Measurements from ENCODE around the gene RNF43.

RNF43 gene

GRCh38 chr17:58417300-58418092 is at the start of gene RNF43:
TSS of gene RNF43 (minus strand) at chr17:58417534. CDS start at chr17:58415577, 1,957 bp downstream.
- DNase-seq (ENCODE audit: low read depth in 4 of 4, low spot score in 1 of 4): peak; percentile 59 to 86 (median 68)

- DNase-seq (ENCODE audit: low read depth in 4 of 4, low spot score in 1 of 4): no peak
Measured at GRCh38 chr17:58455491-58455890, 38.2 kb upstream of the RNF43 start.

- DNase-seq (ENCODE audit: low read depth in 4 of 4, low spot score in 1 of 4): no peak
Measured at GRCh38 chr17:58452738-58453137, 35.4 kb upstream of the RNF43 start.

DNA sequence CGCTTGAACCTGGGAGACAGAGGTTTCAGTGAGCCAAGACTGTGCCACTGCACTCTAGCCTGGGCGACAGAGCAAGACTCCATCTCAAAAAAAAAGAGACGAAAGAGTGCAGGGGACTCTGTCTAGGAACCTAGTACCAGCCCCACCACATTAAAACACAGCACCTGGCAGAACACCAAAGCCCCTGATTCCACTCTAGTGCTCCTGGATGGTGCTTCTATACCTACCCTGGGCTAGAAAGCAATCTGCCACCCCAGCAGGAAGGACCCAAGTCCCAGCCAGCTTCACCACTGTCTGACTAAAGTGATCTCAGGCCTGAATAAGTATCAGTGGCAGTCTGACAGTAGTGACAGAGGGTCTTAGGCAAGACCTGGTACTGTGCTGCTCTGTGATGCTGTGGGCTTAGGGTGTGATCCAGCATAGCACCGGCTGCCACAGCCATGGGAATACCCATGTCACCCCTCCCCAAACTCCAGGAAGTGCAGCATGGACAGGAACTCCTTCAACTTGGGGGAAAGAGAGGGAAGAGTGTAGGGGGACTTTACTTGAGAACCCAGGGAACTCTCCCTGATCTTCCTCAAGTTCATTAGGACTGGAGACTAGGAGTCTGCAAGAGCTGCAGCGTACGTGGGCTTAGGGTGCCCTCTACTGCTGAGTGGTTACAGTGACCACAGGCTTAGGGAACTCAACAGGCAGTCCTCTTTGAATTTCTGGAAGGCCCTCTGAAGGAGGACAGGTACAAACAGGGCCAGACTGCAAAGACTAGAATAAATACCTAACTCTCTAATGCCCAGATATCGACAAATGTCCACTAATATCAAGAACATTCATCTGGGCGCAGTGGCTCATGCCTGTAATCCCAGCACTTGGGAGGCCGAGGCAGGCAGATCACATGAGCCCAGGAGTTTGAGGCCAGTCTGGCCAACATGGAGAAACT is 30.0 kb upstream of the RNF43 start:
- DNase-seq (ENCODE audit: low read depth in 4 of 4, low spot score in 1 of 4): peak; percentile 11 to 45 (median 31)

DNA sequence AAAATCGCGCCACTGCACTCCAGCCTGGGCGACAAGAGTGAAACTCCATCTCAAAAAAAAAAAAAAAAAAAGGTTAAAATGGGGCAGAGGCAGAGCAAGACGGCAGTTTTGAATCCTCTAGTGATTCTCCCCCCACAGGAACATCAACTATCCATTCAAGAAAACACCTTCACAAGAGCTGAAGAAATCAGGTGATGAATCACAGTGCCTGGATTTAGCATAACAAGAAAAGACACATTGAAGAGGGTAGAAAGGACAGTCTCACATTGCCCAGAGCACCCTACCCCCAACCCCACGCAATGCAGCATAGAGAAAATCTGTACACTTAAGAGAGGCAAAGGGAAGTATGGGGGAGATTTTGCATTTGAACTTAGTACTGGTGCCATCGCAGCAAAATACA is 28.8 kb upstream of the RNF43 start:
- no peak for DNase-seq (ENCODE audit: low read depth in 4 of 4, low spot score in 1 of 4)

- DNase-seq (ENCODE audit: low read depth in 4 of 4, low spot score in 1 of 4): no peak
Measured at GRCh38 chr17:58436805-58437239, 19.5 kb upstream of the RNF43 start.

DNA sequence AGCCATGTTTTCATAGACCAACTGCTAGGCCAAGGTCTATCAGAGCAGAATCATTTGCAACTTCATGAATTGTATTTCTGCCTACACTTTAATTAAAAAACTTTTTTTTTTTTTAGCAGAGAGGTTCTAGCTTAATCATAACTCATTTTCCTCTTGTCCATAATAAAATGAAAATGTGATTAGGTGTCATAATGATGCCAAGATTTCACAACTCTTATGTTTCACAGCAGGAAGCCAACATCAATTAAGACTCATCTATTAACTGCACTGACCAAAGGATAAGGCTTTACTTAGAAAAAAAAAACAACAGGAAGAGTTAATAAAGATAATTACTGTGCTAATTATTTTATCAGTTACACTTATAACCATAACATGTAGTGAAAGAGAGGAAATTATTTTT is 18.9 kb upstream of the RNF43 start:
- DNase-seq (ENCODE audit: low read depth in 4 of 4, low spot score in 1 of 4): no peak

DNA sequence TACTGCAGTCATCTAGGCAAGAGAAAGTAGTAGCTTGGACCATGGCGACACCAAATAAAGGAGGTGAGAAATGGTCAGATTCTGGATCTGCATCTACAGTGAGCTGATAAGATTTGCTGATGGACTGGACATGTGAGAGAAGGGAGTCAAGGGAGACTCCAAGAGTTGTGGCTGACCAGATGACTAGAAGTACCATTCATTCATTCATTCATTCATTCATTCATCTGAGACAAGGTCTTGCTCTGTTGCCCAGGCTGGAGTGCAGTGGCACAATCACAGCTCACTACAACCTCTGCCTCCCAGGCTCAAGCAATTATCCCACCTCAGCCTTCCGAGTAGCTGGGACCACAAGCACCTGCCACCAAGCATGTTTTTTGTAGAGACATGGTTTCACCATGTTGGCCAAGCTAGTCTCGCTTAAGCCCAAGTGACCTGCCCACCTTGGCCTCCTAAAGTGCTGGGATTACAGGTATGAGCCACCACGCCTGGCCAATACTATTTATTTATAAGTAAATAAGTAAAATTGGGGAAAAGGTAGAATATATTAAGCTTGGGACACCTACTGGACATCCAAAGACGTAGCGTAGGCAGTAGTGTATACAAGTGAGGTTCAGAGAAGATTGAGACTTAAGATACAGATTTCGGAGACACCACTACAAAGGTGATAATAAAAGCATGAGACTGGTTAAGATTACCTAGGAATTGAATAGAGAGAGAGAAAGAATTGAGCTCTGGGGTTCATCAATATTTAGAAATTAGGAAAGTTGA is 15.7 kb upstream of the RNF43 start:
- no peak for DNase-seq (ENCODE audit: low read depth in 4 of 4, low spot score in 1 of 4)

- DNase-seq (ENCODE audit: low read depth in 4 of 4, low spot score in 1 of 4): no peak
Measured at GRCh38 chr17:58427807-58428206, 10.5 kb upstream of the RNF43 start.

DNA sequence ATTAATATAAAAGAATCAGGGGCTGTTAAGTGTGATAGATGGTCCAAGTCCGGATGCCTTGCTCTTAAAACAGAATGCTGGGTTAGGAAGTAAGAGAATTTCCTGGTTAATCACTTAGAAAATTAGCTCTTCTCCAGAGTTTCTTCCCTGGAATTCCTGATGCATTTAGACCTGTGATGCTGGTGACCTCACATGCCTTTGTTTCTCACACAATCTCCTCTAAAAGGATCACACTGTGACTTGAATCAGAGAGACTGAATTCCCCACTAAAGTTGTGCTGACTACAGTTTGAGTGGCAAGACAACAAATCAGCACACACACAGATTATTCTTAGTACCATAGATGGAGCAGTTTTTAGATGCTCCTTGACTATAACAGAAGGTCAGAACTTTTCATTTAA is 4.4 kb upstream of the RNF43 start:
- no peak for DNase-seq (ENCODE audit: low read depth in 4 of 4, low spot score in 1 of 4)

- no peak for DNase-seq (ENCODE audit: low read depth in 4 of 4, low spot score in 1 of 4)
Measured at GRCh38 chr17:58420827-58421226, 3.5 kb upstream of the RNF43 start.

- no peak for DNase-seq (ENCODE audit: low read depth in 4 of 4, low spot score in 1 of 4)
Measured at GRCh38 chr17:58416937-58417299, 416 bp downstream of the RNF43 start.

DNA sequence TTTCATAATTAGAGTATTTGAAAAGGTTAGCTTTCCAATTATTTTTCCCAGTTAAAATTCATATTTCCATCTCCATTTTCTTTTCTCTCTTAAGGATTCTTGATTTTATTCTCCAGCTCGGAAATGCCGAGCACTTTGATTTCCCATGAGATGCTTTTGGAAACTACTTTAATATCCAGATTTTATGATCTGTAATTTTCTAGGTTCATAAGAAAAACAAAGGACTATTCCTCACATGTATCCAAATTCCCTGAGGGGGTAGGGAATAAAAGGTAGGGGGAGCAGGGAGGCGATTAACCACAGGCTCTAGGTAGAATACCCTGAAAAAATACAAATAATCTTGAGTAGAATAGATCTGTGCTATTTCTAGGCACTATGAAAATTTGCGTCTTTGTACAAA is 938 bp downstream of the RNF43 start:
- no peak for DNase-seq (ENCODE audit: low read depth in 4 of 4, low spot score in 1 of 4)

DNA sequence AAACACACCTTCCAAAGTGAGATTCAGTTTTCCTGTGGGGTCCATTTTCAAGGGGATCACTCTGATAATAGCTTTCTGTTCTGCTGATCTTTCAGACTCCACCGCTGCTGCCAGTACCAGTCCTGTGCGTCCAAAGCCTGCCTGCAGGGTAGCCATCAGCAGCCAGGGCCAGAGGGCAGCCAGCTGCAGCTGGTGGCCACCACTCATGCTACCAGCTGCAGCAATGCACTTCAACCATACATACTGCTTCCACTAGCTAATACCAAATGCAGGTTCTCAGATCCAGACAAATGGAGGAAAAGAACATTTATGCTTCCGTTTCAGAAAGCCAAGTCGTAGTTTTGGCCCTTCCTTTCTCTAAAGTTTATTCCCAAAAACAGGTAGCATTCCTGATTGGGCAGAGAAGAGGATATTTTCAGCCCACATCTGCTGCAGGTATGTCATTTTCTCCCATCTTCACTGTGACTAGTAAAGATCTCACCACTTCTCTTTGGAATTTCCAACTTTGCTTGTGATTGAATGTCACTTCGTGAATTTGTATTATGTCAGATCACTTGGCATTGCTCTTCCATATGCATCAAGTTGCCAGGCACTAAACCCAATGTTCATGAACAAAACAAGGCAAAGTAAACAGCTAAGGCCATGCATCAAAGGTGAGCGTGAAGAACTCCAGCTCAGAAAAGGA is 1.8 kb downstream of the RNF43 start:
- no peak for DNase-seq (ENCODE audit: low read depth in 4 of 4, low spot score in 1 of 4)

DNA sequence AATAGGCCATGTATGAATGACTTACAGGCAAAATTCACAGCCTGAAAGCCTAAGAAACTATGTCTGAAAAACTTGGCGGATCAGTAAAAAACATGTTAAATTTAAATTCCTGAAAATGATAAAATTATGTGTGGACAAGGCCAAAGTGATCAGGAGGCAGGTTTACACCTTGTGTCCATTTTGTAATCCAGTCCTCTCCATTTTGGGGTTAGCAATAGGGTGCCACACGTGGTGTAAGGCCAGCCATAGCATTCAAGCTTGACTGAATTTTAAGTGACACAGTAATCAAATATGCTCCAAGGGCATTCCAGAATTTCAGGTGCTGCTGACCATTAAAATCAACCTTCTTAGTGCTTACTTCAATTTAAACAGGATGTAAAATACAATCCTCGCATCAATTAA is 2.7 kb downstream of the RNF43 start:
- DNase-seq (ENCODE audit: low read depth in 4 of 4, low spot score in 1 of 4): no peak

DNA sequence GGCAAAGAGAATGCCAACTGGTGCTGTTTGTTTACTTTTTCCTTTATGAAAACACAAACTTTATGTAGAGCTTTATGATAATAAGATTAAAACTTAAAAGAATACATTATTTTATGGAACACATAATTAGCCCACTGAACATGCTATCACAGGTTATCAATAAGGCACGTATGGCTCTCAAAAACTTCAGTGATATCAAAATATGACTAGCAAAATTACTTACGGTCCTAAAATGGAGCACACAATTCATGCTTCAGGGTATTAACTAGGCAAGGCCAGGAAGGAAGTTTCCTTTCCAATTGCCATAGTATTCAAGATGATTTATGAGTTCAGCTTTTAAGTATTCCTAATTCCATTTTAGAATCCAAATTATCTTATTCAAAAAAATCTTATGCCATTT is 3.6 kb downstream of the RNF43 start:
- no peak for DNase-seq (ENCODE audit: low read depth in 4 of 4, low spot score in 1 of 4)

DNA sequence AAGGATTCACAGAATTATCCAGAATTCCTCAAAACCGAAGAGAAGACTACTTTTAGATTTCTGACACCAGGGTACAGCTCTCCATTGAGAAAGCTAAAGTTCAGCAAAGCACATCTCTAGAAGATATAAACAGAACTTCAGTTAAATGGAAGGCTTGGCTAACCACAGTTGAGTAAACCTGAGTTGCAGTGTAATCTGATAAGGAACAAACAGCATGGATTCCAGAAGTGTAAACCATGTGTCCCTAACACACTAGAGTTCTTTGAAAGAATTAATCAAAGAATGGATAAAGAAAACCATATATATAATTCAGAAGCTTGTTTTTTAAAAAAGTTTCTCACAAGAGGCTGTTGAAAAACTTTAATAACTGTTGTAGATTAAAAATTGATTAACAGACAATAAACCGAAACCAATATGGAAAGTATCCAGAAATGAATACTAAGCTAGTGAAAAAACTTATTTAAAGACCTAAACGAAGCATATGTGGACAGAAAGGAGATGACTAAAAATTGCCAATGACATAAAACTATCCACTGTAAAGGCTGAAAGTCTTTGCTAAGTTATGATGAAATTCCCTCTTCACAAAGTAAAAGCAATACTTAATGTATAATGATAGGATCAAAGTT is 4.3 kb downstream of the RNF43 start:
- no peak for DNase-seq (ENCODE audit: low read depth in 4 of 4, low spot score in 1 of 4)

GRCh38 chr17:58412064-58412703 is 5.2 kb downstream of the RNF43 start:
- DNase-seq (ENCODE audit: low read depth in 4 of 4, low spot score in 1 of 4): no peak

GRCh38 chr17:58411408-58411894 is 5.9 kb downstream of the RNF43 start:
- no peak for DNase-seq (ENCODE audit: low read depth in 4 of 4, low spot score in 1 of 4)
